ENCODE measurements around the gene FBLN2. TPM values are rescaled to one million over a fixed set of nuclear protein-coding genes. Genes with fewer than 3 reads are reported as not detected.

FBLN2 gene
- total RNA-seq, 1 experiment from 2014 or later: 0.39 TPM

DNA sequence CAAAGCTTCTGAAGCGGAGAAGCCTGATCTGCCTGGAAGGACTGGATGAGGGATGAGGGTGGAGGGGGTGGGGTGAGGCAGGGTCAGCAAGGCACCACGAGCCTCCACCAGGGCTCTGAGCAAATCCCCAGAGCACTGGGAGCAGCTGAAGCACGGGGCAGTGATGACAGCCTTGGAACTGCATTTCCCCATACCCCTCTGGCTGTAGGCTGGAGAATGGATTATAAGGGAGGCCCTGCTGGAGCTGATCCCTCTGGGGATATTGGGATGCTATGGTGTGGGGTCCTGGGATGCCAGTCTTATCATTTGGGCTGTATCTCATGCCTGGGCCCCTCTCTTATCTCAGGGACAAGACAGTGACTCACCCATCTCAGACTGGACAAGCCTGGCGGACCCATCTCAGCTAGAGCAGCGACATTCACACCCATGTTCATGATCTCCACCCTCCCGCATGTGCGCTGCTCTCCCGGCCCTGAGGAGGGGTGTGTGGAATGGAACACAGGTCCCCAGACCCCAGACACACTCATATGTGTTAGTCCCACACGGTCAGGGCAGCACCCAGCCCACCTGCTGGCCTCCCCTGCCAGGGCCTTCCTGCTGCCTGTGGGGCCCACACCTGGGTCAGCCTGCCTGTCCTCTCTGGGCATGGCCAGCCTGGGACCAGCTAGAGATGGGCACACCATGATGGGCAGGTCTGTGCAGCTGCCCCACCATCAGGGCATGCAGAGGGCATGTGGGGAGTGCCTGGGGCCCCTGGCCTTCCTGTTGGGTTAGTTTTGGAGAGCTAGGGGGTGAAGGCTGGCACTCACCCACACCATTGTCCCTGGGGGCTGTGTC, 97.1 kb downstream of the FBLN2 start:
- Histone ChIP-seq H3K36me3 (ENCODE audit: control insufficient read depth in 1 of 2, insufficient read depth in 2 of 2, low read length in 2 of 2) (no peaks in the 10 kb centered on the region), H3K27me3 (ENCODE audit: insufficient read depth, low read length) (no peaks in the 10 kb centered on the region), H3K4me2 (ENCODE audit: low read length) (no peak overlapping the region), H3K79me2 (ENCODE audit: insufficient read depth, low read length) (no peaks in the 10 kb centered on the region), H3K4me1 (ENCODE audit: control insufficient read depth in 1 of 2, insufficient read depth in 2 of 2, low read length in 2 of 2) (peaks cover 5 to 29% of the 10 kb centered on the region in 2 experiments; a peak in 3 of 4 replicates), H3K4me3 (replicated peaks in 1 of 2; ENCODE audit: low read depth in 1 of 2, low read length in 2 of 2) (no peak overlapping the region), H3K9me2 (ENCODE audit: insufficient read depth) (no peaks in the 10 kb centered on the region), H3K27ac (ENCODE audit: low read depth, low read length) (no peak overlapping the region), H3K9me3 (ENCODE audit: control insufficient read depth in 1 of 2, insufficient read depth in 1 of 2, low read depth in 1 of 2, low read length in 2 of 2) (no peaks in the 10 kb centered on the region), H4K20me1 (ENCODE audit: insufficient read depth) (no peaks in the 10 kb centered on the region), H2AFZ (ENCODE audit: low read depth, low read length, poor library complexity, severe bottlenecking) (no peak overlapping the region), H3K9ac (ENCODE audit: low read length) (no peak overlapping the region)
- no TSS peak for BruUV-seq (replicated peaks)
- TF ChIP-seq, protein P1, sequence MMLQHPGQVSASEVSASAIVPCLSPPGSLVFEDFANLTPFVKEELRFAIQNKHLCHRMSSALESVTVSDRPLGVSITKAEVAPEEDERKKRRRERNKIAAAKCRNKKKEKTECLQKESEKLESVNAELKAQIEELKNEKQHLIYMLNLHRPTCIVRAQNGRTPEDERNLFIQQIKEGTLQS (IDR thresholded peaks at IDR 0.05): no peak
- no peak for TF ChIP-seq EZH2 (IDR thresholded peaks at IDR 0.05)
- no peak for TF ChIP-seq SP1 (IDR thresholded peaks at IDR 0.05; ENCODE audit: low read depth)
- TF ChIP-seq, protein P2, sequence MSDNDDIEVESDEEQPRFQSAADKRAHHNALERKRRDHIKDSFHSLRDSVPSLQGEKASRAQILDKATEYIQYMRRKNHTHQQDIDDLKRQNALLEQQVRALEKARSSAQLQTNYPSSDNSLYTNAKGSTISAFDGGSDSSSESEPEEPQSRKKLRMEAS (IDR thresholded peaks at IDR 0.05): no peak
- ChIA-PET POLR2A (no interaction called here), RAD21 (ENCODE audit: low non-redundant PET in 1 of 2, low total read pairs in 2 of 2, uncharacterized antibody in 2 of 2, unreplicated experiment in 2 of 2) (no interaction called here), CTCF (interaction anchor here (1.0 to 6.3 kb wide), 5 partner anchors 10 to 554 kb away, joined by 3 to 245 read pairs (median 4); partner anchors contain the start of gene HDAC11)
- no peak for ATAC-seq
- DNase-seq (ENCODE audit: low read depth, low spot score): no peak
- intact Hi-C loops (cut with micrococcal nuclease): no loop called here

DNA sequence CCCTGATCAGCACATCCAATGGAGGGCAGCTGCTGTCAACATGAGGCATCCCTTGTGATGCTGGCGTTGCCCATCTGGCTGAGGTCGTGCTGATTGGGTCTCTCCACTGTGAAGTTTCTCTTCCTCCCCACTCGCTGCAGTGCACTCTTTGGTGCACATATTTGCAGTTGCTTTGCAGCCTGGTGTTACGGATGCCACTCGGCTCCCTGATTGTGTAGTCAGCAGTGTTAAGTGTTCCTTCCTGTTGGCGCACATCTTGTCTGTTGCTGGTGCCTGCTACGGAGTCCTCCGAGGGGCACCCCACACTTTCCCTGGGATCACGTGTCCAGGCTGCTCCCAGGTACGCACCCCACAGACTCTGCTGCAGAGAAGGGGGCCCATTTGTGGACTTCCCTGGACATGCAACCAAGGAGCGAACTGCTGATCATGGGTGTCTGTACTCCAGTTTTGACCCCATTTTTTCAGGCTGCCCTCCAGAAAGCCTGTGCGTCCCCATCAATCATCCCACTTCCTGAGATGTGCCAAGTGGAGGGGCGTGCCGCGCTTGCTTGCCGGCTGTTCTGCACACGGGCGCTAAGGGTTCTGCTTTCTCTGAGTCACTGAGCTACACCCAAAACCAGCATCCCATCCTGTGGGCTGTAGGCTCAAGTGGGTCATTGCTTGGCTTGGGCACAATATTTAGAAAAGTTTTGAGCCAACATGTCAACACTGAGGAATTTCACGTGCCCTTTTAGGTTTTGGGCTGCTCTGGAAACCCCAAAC, 98.6 kb downstream of the FBLN2 start:
- Histone ChIP-seq H3K79me2 (ENCODE audit: insufficient read depth, low read length) (no peaks in the 10 kb centered on the region), H2AFZ (ENCODE audit: low read depth, low read length, poor library complexity, severe bottlenecking) (peak overlapping the region; percentile 65), H3K4me2 (ENCODE audit: low read length) (peak overlapping the region; percentile 60), H3K4me1 (ENCODE audit: control insufficient read depth in 1 of 2, insufficient read depth in 2 of 2, low read length in 2 of 2) (peaks cover 5 to 36% of the 10 kb centered on the region in 2 experiments; a peak in 3 of 4 replicates), H3K9me3 (ENCODE audit: control insufficient read depth in 1 of 2, insufficient read depth in 1 of 2, low read depth in 1 of 2, low read length in 2 of 2) (no peaks in the 10 kb centered on the region), H3K36me3 (ENCODE audit: control insufficient read depth in 1 of 2, insufficient read depth in 2 of 2, low read length in 2 of 2) (no peaks in the 10 kb centered on the region), H3K27ac (ENCODE audit: low read depth, low read length) (no peak overlapping the region), H3K9ac (ENCODE audit: low read length) (no peak overlapping the region), H3K27me3 (ENCODE audit: insufficient read depth, low read length) (no peaks in the 10 kb centered on the region), H3K9me2 (ENCODE audit: insufficient read depth) (no peaks in the 10 kb centered on the region), H4K20me1 (ENCODE audit: insufficient read depth) (no peaks in the 10 kb centered on the region), H3K4me3 (replicated peaks in 1 of 2; ENCODE audit: low read depth in 1 of 2, low read length in 2 of 2) (no peak overlapping the region)
- ChIA-PET CTCF (interaction anchor here (0.7 to 6.3 kb wide), 22 partner anchors 7 to 652 kb away, joined by 3 to 245 read pairs (median 5); partner anchors contain the start of gene HDAC11), POLR2A (interaction anchor here (0.9 to 1.5 kb wide), 2 partner anchors 149 to 151 kb away, joined by 6 read pairs; no protein-coding TSS in a partner anchor), RAD21 (ENCODE audit: low non-redundant PET in 1 of 2, low total read pairs in 2 of 2, uncharacterized antibody in 2 of 2, unreplicated experiment in 2 of 2) (interaction anchor here (0.7 to 1.5 kb wide), 9 partner anchors 140 to 555 kb away, joined by 3 to 34 read pairs (median 5); partner anchors contain the start of gene HDAC11 (in 1 of the 2))
- BruUV-seq (replicated peaks): no TSS peak
- no peak for DNase-seq (ENCODE audit: low read depth, low spot score)
- no peak for TF ChIP-seq CEBPB (IDR thresholded peaks at IDR 0.05; ENCODE audit: low read depth)
- TF ChIP-seq, protein P2 (IDR thresholded peaks at IDR 0.05): no peak
- TF ChIP-seq SIN3A (IDR thresholded peaks at IDR 0.05; ENCODE audit: low read depth): no peak
- ATAC-seq: no peak
- intact Hi-C loops (cut with micrococcal nuclease): loop anchor here (1.0 kb wide), 3 partner anchors 147 to 555 kb away; no protein-coding TSS in a partner anchor

Data from HCT116 (cell line).